ENCODE data around the gene EWSR1.
A peak's percentile ranks its signal among the peaks of the same experiment; 100 is the strongest.

The EWSR1 gene

GRCh38 chr22:29269731-29270474, 1.8 kb downstream of the EWSR1 start:
- DNase-seq (ENCODE audit: low read depth) = peak; percentile 40

- peak; percentile 74 for DNase-seq (ENCODE audit: low read depth)
Measured at GRCh38 chr22:29270475-29271271, 2.6 kb downstream of the EWSR1 start.

- DNase-seq (ENCODE audit: low read depth) = no peak
Measured at GRCh38 chr22:29272624-29273023, 4.6 kb downstream of the EWSR1 start.

GRCh38 chr22:29275167-29275566, 7.1 kb downstream of the EWSR1 start:
- DNase-seq (ENCODE audit: low read depth) = no peak

- no peak for DNase-seq (ENCODE audit: low read depth)
Measured at GRCh38 chr22:29275819-29276565, 7.9 kb downstream of the EWSR1 start.

GRCh38 chr22:29277927-29278326, 9.9 kb downstream of the EWSR1 start:
- no peak for DNase-seq (ENCODE audit: low read depth)

- no peak for DNase-seq (ENCODE audit: low read depth)
Measured at GRCh38 chr22:29284196-29284595, 16.1 kb downstream of the EWSR1 start.

GRCh38 chr22:29288837-29289236, 20.8 kb downstream of the EWSR1 start:
- no peak for DNase-seq (ENCODE audit: low read depth)

GRCh38 chr22:29290061-29290460, 22.0 kb downstream of the EWSR1 start:
- DNase-seq (ENCODE audit: low read depth) = no peak

GRCh38 chr22:29291215-29291614, 23.1 kb downstream of the EWSR1 start:
- DNase-seq (ENCODE audit: low read depth) = no peak

- no peak for DNase-seq (ENCODE audit: low read depth)
Measured at GRCh38 chr22:29292379-29292778, 24.3 kb downstream of the EWSR1 start.

GRCh38 chr22:29298641-29299040, 30.6 kb downstream of the EWSR1 start:
- DNase-seq (ENCODE audit: low read depth) = no peak

GRCh38 chr22:29299136-29299900, 31.2 kb downstream of the EWSR1 start:
- DNase-seq (ENCODE audit: low read depth) = no peak

GRCh38 chr22:29300467-29300806, 32.4 kb downstream of the EWSR1 start:
- DNase-seq (ENCODE audit: low read depth) = no peak

- DNase-seq (ENCODE audit: low read depth) = no peak
Measured at GRCh38 chr22:29300807-29301601, 32.9 kb downstream of the EWSR1 start.

- no peak for DNase-seq (ENCODE audit: low read depth)
Measured at GRCh38 chr22:29301716-29302401, 33.8 kb downstream of the EWSR1 start.

GRCh38 chr22:29302402-29302680, 34.3 kb downstream of the EWSR1 start:
- DNase-seq (ENCODE audit: low read depth) = no peak

GRCh38 chr22:29302681-29303465, 34.8 kb downstream of the EWSR1 start:
- DNase-seq (ENCODE audit: low read depth) = no peak

GRCh38 chr22:29305836-29306174, 37.7 kb downstream of the EWSR1 start:
- DNase-seq (ENCODE audit: low read depth) = no peak

GRCh38 chr22:29306175-29306834, 38.2 kb downstream of the EWSR1 start, which contains the start of gene GAS2L1:
GAS2L1 (plus strand) TSS chr22:29306650; CDS start chr22:29308106, 1,456 bp downstream.
- DNase-seq (ENCODE audit: low read depth) = peak; percentile 86

Measured in iris pigment epithelial cell (primary cell).